ENCODE data around the gene TEX36.

- TF ChIP-seq CTCF (IDR thresholded peaks at IDR 0.05; ENCODE audit: low read length), result no peak
- TF ChIP-seq EZH2 (IDR thresholded peaks at IDR 0.05; ENCODE audit: borderline replicate concordance, low read length), result no peak
Observed at GRCh38 chr10:125606414-125607010, 76.5 kb downstream of the TEX36 start.
